ENCODE measurements around the gene GJB3. TPM values are rescaled to one million over a fixed set of nuclear protein-coding genes. Genes with fewer than 3 reads are reported as not detected.

The GJB3 gene
- total RNA-seq, 1 experiment from 2014 or later = 0.96 TPM

DNA sequence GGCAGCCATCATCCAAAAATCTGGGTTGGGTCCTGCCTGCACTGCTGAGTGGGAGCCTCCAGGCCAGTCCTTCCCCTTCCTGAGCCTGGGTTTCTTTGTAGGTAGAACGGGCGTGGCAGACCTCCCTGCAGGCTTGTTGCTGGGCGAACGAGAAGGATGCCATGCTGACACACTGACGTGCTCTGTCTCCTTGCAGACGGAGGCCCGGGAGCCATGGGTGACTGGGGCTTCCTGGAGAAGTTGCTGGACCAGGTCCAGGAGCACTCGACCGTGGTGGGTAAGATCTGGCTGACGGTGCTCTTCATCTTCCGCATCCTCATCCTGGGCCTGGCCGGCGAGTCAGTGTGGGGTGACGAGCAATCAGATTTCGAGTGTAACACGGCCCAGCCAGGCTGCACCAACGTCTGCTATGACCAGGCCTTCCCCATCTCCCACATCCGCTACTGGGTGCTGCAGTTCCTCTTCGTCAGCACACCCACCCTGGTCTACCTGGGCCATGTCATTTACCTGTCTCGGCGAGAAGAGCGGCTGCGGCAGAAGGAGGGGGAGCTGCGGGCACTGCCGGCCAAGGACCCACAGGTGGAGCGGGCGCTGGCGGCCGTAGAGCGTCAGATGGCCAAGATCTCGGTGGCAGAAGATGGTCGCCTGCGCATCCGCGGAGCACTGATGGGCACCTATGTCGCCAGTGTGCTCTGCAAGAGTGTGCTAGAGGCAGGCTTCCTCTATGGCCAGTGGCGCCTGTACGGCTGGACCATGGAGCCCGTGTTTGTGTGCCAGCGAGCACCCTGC is 13.2 kb downstream of the GJB3 start:
- H3K79me2 ChIP-seq (ENCODE audit: insufficient read depth, low read length) = no peaks in the 10 kb centered on the region
- no peak overlapping the region for H3K23ac ChIP-seq (ENCODE audit: insufficient read length, low read depth, low read length)
- H4K91ac ChIP-seq (ENCODE audit: insufficient read length, low read depth, low read length) = no peak overlapping the region
- H3K4me1 Mint-ChIP-seq = peaks cover 18 to 19% of the 10 kb centered on the region in 2 experiments
- H3K14ac ChIP-seq (ENCODE audit: insufficient read depth, low read length) = no peak overlapping the region; the same call in 1 of the 2 replicates
- H4K20me1 ChIP-seq (ENCODE audit: control insufficient read depth, insufficient read depth, insufficient read length) = no peaks in the 10 kb centered on the region
- no peak overlapping the region for H3K4me2 ChIP-seq (ENCODE audit: insufficient read depth, insufficient read length, low read length)
- no peak overlapping the region for H2BK12ac ChIP-seq (ENCODE audit: insufficient read length, low read depth, low read length)
- H3K4me3 Mint-ChIP-seq = no peak overlapping the region; a peak in 1 of 5 replicates
- no peak overlapping the region for H3K27ac ChIP-seq (ENCODE audit: insufficient read length, low read depth, low read length)
- H3K4me1 ChIP-seq (ENCODE audit: insufficient read depth, low read length) = no peaks in the 10 kb centered on the region; the same call in 1 of the 2 replicates
- H2AFZ ChIP-seq (ENCODE audit: low read length) = no peak overlapping the region
- H4K8ac ChIP-seq (replicated peaks; ENCODE audit: insufficient read length, low read depth, low read length) = no peak overlapping the region
- no peaks in the 10 kb centered on the region; a peak in 2 of 5 replicates for H3K9me3 Mint-ChIP-seq
- no peak overlapping the region for H2BK20ac ChIP-seq (ENCODE audit: low read depth, low read length, poor library complexity, severe bottlenecking)
- H2BK15ac ChIP-seq (ENCODE audit: low read depth, low read length) = no peak overlapping the region
- H3K27ac Mint-ChIP-seq = peak overlapping the region in 1 of 3 experiments; percentile 94; a peak in 1 of 7 replicates
- no peak overlapping the region for H2BK120ac ChIP-seq (ENCODE audit: low read depth, low read length, poor library complexity, severe bottlenecking)
- no peak overlapping the region for H3K56ac ChIP-seq (ENCODE audit: insufficient read length, low read depth, low read length)
- no peak overlapping the region for H3K9ac ChIP-seq (ENCODE audit: extremely low read depth, insufficient read length, low read length)
- no peaks in the 10 kb centered on the region; the same call in 1 of the 2 replicates for H3K27me3 ChIP-seq (ENCODE audit: insufficient read depth, low read length)
- WGBS (ENCODE audit: extremely low coverage, insufficient read length, low lambda C conversion rate) = no CpG with 5 or more reads among the region's 40 CpGs
- no peak overlapping the region for H2AK5ac ChIP-seq (ENCODE audit: insufficient read length, low read length)
- TF ChIP-seq CTCF (conservative IDR thresholded peaks at IDR 0.05) = no peak
- no peak overlapping the region for H2BK5ac ChIP-seq (ENCODE audit: insufficient read length, low read length)
- H3K18ac ChIP-seq (ENCODE audit: insufficient read length, low read depth, low read length) = no peak overlapping the region
- DNase-seq = no peak
- H3T11ph ChIP-seq (ENCODE audit: low read length) = no peak overlapping the region
- H3K9me3 ChIP-seq (ENCODE audit: control insufficient read depth, low read depth, low read length) = no peaks in the 10 kb centered on the region
- H3K36me3 Mint-ChIP-seq (ENCODE audit: insufficient read depth in 1 of 3, low read depth in 3 of 3) = no peaks in the 10 kb centered on the region; a peak in 2 of 7 replicates
- H3K27me3 Mint-ChIP-seq (ENCODE audit: low read depth) = peaks cover 39% of the 10 kb centered on the region
- H3K4ac ChIP-seq (ENCODE audit: low read depth, low read length) = no peak overlapping the region
- no peak overlapping the region for H4K5ac ChIP-seq (ENCODE audit: insufficient read length, low read depth, low read length)
- no peaks in the 10 kb centered on the region for H3K79me1 ChIP-seq (ENCODE audit: insufficient read depth, low read depth, low read length, poor library complexity, severe bottlenecking)
- H3K23me2 ChIP-seq (ENCODE audit: insufficient read length, low read depth, low read length, poor library complexity, severe bottlenecking) = no peaks in the 10 kb centered on the region
